Prostate gland (tissue), 2 donors: Measurements from ENCODE around the gene USP34.

Source experiments
- POLR2A ChIP-seq: fragments of 450-650 bp; IDR thresholded peaks from one replicate; pipeline ENCODE4 v1.6.1; 2016; ENCODE audit warnings: antibody characterized with exemption, mild to moderate bottlenecking
- TF ChIP-seq, protein P1 (sequence below), 4 experiments: fragments of 200-600 bp in 2 of 4; fragments of 450-650 bp in 2 of 4; sonication (generic) in 2 of 4; IDR thresholded peaks; 1 replicate in 3 of 4; 2 replicates in 1 of 4; pipeline ENCODE4 v1.5.1; 2016 to 2019; ENCODE audit warnings: antibody characterized with exemption in 4 of 4, mild to moderate bottlenecking in 2 of 4, moderate library complexity in 2 of 4

DNA sequence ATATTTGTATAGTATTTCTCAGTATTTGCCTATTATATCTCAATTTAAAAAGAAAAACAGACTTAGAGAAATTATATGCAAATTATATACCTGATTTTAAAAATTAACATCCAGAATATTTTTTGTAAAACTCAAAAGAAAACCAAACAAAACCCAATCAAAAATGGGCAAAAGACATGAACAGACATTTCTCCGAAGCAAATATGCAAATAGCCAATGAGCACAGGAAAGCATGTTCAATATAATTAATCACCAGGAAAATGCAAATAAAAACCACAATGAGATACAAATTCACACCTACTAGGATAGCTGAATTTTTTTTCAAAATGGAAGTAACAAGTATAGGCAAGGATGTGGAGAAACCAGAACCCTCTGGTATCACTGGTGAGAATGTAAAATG, 108.0 kb downstream of the USP34 start:
- TF ChIP-seq, protein P1, sequence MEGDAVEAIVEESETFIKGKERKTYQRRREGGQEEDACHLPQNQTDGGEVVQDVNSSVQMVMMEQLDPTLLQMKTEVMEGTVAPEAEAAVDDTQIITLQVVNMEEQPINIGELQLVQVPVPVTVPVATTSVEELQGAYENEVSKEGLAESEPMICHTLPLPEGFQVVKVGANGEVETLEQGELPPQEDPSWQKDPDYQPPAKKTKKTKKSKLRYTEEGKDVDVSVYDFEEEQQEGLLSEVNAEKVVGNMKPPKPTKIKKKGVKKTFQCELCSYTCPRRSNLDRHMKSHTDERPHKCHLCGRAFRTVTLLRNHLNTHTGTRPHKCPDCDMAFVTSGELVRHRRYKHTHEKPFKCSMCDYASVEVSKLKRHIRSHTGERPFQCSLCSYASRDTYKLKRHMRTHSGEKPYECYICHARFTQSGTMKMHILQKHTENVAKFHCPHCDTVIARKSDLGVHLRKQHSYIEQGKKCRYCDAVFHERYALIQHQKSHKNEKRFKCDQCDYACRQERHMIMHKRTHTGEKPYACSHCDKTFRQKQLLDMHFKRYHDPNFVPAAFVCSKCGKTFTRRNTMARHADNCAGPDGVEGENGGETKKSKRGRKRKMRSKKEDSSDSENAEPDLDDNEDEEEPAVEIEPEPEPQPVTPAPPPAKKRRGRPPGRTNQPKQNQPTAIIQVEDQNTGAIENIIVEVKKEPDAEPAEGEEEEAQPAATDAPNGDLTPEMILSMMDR (IDR thresholded peaks at IDR 0.05): no peak
- TF ChIP-seq POLR2A: no peak
